Epithelial cell of prostate (primary cell): ENCODE measurements around the gene FHOD3.

Experiments
- DNase-seq: peaks from one replicate; pipeline ENCODE4 v3.0.0-alpha.2; 2011; ENCODE audit warnings: low read depth, low spot score
- H3K27ac ChIP-seq: fragments of 450-650 bp; 2 replicates; pipeline ENCODE4 v1.5.1; 2017; ENCODE audit warnings: mild to moderate bottlenecking

The FHOD3 gene

GRCh38 chr18:36668349-36668748 lies 370.8 kb downstream of the FHOD3 start:
- no peak for DNase-seq

GRCh38 chr18:36672437-36673344 lies 375.2 kb downstream of the FHOD3 start:
- DNase-seq, result peak; percentile 94
- H3K27ac ChIP-seq, result peak overlapping the region; percentile 82

More at GRCh38 chr18:36668349-36668748, 370.8 kb downstream of the FHOD3 start:
- no peak overlapping the region for H3K27ac ChIP-seq

- DNase-seq, result no peak
- H3K27ac ChIP-seq, result peak overlapping the region; percentile 82
Measured at GRCh38 chr18:36673452-36673851, 375.9 kb downstream of the FHOD3 start.

GRCh38 chr18:36675076-36675475 lies 377.6 kb downstream of the FHOD3 start:
- no peak overlapping the region for H3K27ac ChIP-seq

GRCh38 chr18:36675542-36675941 lies 378.0 kb downstream of the FHOD3 start:
- DNase-seq, result no peak
- no peak overlapping the region for H3K27ac ChIP-seq

More at GRCh38 chr18:36675076-36675475, 377.6 kb downstream of the FHOD3 start:
- no peak for DNase-seq

- no peak overlapping the region for H3K27ac ChIP-seq
- no peak for DNase-seq
Measured at GRCh38 chr18:36676629-36677028, 379.1 kb downstream of the FHOD3 start.

- H3K27ac ChIP-seq, result no peak overlapping the region
- no peak for DNase-seq
Measured at GRCh38 chr18:36680042-36680441, 382.5 kb downstream of the FHOD3 start.

- H3K27ac ChIP-seq, result no peak overlapping the region
- DNase-seq, result no peak
Measured at GRCh38 chr18:36685580-36685979, 388.1 kb downstream of the FHOD3 start.

- no peak overlapping the region for H3K27ac ChIP-seq
- peak; percentile 10 for DNase-seq
Measured at GRCh38 chr18:36688020-36688965, 390.8 kb downstream of the FHOD3 start.

GRCh38 chr18:36692371-36692770 lies 394.9 kb downstream of the FHOD3 start:
- DNase-seq, result no peak

GRCh38 chr18:36692921-36693332 lies 395.4 kb downstream of the FHOD3 start:
- DNase-seq, result no peak
- no peak overlapping the region for H3K27ac ChIP-seq

More at GRCh38 chr18:36692371-36692770, 394.9 kb downstream of the FHOD3 start:
- no peak overlapping the region for H3K27ac ChIP-seq

GRCh38 chr18:36693931-36694620 lies 396.6 kb downstream of the FHOD3 start:
- DNase-seq, result no peak
- no peak overlapping the region for H3K27ac ChIP-seq

GRCh38 chr18:36695806-36696205 lies 398.3 kb downstream of the FHOD3 start:
- no peak for DNase-seq
- H3K27ac ChIP-seq, result no peak overlapping the region

- peak; percentile 67 for DNase-seq
Measured at GRCh38 chr18:36697905-36698304, 400.4 kb downstream of the FHOD3 start.

GRCh38 chr18:36700955-36701354 lies 403.4 kb downstream of the FHOD3 start:
- H3K27ac ChIP-seq, result no peak overlapping the region
- no peak for DNase-seq

More at GRCh38 chr18:36697905-36698304, 400.4 kb downstream of the FHOD3 start:
- H3K27ac ChIP-seq, result peak overlapping the region; percentile 44

- H3K27ac ChIP-seq, result no peak overlapping the region
- DNase-seq, result no peak
Measured at GRCh38 chr18:36702401-36703013, 405.0 kb downstream of the FHOD3 start.

GRCh38 chr18:36704156-36704555 lies 406.6 kb downstream of the FHOD3 start:
- no peak overlapping the region for H3K27ac ChIP-seq
- DNase-seq, result no peak

GRCh38 chr18:36706134-36706881 lies 408.8 kb downstream of the FHOD3 start:
- no peak for DNase-seq
- H3K27ac ChIP-seq, result no peak overlapping the region

GRCh38 chr18:36708366-36708765 lies 410.9 kb downstream of the FHOD3 start:
- no peak overlapping the region for H3K27ac ChIP-seq
- DNase-seq, result no peak
